Effector memory CD4-positive, alpha-beta T cell (primary cell): ENCODE measurements around the gene FCHSD1.

ENCODE experiments used
- DNase-seq, 3 donors: peaks; one replicate each; pipeline ENCODE4 v3.0.0-alpha.2; 2020
- H3K27ac ChIP-seq: 2 replicates; pipeline ENCODE4 v1.7.0; 2013; ENCODE audit warnings: mild to moderate bottlenecking, low read length, moderate library complexity; ENCODE audit not compliant: insufficient read depth, poor library complexity, severe bottlenecking
- H3K27me3 ChIP-seq: replicated peaks from 2 replicates; pipeline ENCODE4 v1.7.0; 2013; ENCODE audit warnings: mild to moderate bottlenecking, low read length; ENCODE audit not compliant: insufficient read depth, control insufficient read depth, poor library complexity, severe bottlenecking
- H3K36me3 ChIP-seq: 2 replicates; pipeline ENCODE4 v1.7.0; 2013; ENCODE audit warnings: mild to moderate bottlenecking, low read length, moderate library complexity; ENCODE audit not compliant: control insufficient read depth, insufficient read depth
- H3K4me1 ChIP-seq: 2 replicates; pipeline ENCODE4 v1.7.0; 2013; ENCODE audit warnings: low read length, mild to moderate bottlenecking; ENCODE audit not compliant: control insufficient read depth, insufficient read depth, poor library complexity, severe bottlenecking
- H3K4me3 ChIP-seq: 2 replicates; pipeline ENCODE4 v1.7.0; 2013; ENCODE audit warnings: low read length, low read depth, mild to moderate bottlenecking; ENCODE audit not compliant: insufficient read depth, poor library complexity, severe bottlenecking
- H3K9me3 ChIP-seq: 2 replicates; pipeline ENCODE4 v1.7.0; 2013; ENCODE audit warnings: mild to moderate bottlenecking, low read length, moderate library complexity; ENCODE audit not compliant: control insufficient read depth

Gene FCHSD1

DNA sequence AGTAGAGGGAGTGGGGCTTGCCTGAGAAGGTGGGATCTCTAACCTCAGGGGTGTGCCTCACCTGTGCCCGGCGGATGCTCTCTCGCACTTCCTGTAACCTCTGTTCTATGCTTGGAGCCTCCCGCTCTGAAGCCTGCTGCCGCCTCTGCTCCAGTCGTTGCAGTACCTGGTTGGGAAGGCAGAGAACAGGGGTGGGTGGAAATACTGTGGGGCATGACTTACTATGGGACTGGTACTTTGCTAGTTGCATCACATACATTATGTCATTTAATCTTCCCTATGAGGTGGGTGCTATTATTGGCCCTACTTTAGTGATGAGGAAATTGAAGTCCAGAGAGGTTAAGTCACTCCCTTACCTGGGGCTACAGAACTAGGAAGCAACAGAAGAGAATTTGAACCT lies 5.2 kb downstream of the FCHSD1 start:
- Histone ChIP-seq H3K4me3 (no peak overlapping the region), H3K27me3 (no peaks in the 10 kb centered on the region), H3K27ac (no peak overlapping the region), H3K36me3 (peaks cover 47% of the 10 kb centered on the region), H3K9me3 (no peaks in the 10 kb centered on the region), H3K4me1 (peaks cover 8% of the 10 kb centered on the region)
- DNase-seq, result no peak

DNA sequence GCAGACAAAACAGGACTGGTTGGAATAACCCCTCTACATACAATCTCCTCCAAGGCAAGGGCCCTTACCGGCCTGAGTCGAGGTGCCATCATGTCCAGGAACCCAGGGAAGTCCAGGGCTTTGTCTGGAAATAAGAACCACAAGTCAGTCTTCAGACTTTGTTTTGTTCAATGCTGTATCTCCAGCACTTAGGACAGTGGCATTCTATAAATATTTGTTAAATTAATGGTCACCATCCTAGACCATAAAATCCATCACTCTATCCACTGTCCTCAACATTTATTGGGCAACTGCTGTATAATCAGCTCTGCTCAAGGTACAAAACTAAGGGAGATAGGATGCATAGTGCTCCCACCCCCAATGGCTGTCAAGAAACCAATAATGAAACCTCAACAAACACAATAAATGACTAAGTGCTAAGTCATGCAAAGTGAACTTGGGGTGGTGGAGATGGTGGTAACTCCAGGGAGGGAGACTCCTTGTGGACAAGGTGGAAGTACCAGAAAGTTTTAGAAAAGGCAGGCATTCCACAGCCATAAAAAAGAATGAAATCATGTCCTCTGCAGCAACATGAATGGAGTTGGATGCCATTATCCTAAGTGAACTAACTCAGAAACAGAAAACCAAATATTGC lies 9.5 kb downstream of the FCHSD1 start:
- DNase-seq, result no peak
- Histone ChIP-seq H3K9me3 (no peaks in the 10 kb centered on the region), H3K27me3 (no peaks in the 10 kb centered on the region), H3K4me3 (no peak overlapping the region), H3K4me1 (peaks cover 9% of the 10 kb centered on the region), H3K36me3 (peaks cover 41% of the 10 kb centered on the region), H3K27ac (no peak overlapping the region)

DNA sequence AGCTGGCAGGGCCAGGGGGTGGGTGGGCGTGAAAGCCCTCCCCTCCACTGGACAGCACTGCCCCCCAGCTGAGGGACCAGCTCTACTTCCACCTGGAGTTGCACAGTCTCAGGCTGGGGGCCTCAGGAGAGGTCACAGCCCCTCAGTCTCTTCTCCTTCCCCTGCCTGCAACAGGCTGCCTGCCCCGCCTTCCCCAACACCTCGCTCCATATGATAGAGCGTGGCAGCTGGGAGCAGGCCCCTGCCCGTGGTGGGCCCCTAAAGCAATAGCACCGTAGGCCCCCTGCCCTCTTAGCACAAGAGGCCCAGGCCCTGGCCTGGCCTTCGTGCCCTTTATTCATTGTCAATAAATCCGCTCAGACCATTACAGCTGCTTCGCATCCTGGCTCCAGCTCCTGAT lies 10.5 kb downstream of the FCHSD1 start:
- peaks cover 33% of the 10 kb centered on the region for H3K36me3 ChIP-seq
- H3K27ac ChIP-seq, result no peak overlapping the region
- H3K9me3 ChIP-seq, result no peaks in the 10 kb centered on the region
- no peak for DNase-seq
- H3K4me3 ChIP-seq, result no peak overlapping the region
- no peaks in the 10 kb centered on the region for H3K27me3 ChIP-seq
- H3K4me1 ChIP-seq, result peaks cover 14% of the 10 kb centered on the region

DNA sequence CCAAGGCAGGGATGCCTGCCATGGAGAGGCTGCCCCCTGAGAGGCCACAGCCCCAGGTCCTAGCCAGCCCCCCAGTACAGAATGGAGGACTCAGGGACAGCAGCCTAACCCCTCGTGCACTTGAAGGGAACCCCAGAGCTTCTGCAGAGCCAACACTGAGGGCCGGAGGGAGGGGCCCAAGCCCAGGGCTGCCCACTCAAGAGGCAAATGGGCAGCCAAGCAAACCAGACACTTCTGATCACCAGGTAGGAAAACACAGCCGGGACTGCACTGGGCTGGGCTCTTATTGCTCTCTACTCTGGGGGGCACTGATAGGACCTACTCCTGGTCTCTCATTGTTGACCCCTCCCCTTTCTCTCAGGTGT lies 11.2 kb downstream of the FCHSD1 start:
- peaks cover 18% of the 10 kb centered on the region for H3K4me1 ChIP-seq
- H3K36me3 ChIP-seq, result peaks cover 26% of the 10 kb centered on the region
- H3K4me3 ChIP-seq, result no peak overlapping the region
- DNase-seq, result no peak
- H3K27ac ChIP-seq, result no peak overlapping the region
- no peaks in the 10 kb centered on the region for H3K27me3 ChIP-seq
- no peaks in the 10 kb centered on the region for H3K9me3 ChIP-seq

DNA sequence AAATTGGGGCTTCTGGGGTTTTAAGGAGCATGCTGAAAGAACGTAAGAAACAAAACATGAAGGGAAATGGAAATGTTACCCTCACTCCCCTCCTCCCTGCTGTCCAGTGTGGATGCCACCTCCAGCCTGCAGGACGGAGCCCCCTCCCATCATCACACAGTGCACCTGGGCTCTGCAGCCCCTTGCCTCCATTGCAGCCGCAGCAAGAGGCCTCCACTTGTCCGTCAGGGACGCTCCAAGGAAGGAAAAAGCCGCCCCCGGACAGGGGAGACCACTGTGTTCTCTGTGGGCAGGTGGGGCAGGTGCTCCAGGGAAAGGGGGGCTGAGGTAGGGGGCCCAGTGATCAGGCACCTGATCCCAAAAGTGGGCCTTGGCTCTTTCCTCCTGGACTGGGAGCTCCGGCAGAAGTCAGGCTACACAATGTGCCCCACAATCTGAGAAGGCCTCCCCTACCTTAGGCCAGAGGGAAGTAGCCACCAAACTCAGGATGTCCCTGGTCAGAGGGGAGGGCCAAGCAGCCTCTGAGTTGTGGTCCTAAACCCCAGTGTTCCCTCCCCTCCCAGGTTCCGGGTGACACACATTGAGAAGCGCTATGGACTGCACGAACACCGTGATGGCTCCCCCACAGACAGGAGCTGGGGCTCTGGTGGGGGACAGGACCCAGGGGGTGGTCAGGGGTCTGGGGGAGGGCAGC lies 11.7 kb downstream of the FCHSD1 start:
- peaks cover 22% of the 10 kb centered on the region for H3K4me1 ChIP-seq
- H3K4me3 ChIP-seq, result no peak overlapping the region
- DNase-seq, result no peak
- H3K27ac ChIP-seq, result no peak overlapping the region
- H3K36me3 ChIP-seq, result peaks cover 22% of the 10 kb centered on the region
- no peaks in the 10 kb centered on the region for H3K9me3 ChIP-seq
- H3K27me3 ChIP-seq, result no peaks in the 10 kb centered on the region

DNA sequence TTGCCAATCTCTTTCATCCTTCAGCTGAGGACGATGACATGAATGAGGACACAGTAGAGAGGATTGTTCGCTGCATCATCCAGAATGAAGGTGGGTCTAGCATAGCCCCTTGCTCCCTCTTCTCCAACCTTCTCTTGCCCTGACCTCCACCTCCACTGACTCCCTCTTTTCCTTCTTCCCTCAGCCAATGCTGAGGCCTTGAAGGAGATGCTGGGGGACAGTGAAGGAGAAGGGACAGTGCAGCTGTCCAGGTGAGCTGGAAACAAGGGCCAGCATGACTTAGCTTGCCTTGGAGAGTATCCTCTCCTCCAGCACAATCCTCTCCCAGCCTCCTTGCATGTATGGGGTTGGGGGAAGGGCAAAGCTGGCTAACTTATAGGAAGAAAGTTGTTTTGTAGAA lies 12.4 kb downstream of the FCHSD1 start:
- H3K4me1 ChIP-seq, result peaks cover 28% of the 10 kb centered on the region

DNA sequence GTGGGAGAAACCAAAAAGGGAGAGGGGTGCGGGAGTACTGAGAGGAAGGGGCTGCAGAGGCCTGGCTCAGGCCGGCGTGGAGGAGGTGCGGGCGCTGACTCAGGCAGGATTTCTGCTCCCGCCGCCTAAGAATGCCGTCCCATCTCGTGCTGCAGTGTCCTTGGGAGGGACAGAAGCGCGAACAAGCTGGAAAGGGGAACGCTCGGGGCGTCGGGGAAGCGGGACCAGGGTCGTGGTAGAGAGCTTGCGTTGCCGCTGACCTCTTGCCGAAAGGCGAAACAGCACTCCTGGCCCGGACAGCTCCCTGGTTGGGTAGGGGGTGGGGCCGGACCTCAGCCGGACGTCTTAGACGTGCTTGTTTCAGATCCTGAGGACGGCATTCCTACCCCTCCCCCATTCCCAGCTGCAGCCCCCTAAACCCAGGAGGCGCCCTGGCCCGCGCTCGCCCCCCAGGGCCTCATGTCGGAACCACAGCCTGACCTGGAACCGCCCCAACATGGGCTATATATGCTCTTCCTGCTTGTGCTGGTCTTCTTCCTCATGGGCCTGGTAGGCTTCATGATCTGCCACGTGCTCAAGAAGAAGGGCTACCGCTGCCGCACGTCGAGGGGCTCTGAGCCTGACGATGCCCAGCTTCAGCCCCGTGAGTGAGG lies 13.3 kb downstream of the FCHSD1 start:
- Histone ChIP-seq H3K4me1 (peaks cover 28% of the 10 kb centered on the region), H3K36me3 (peaks cover 11% of the 10 kb centered on the region), H3K9me3 (no peaks in the 10 kb centered on the region), H3K27ac (peak overlapping the region; percentile 78), H3K27me3 (no peaks in the 10 kb centered on the region), H3K4me3 (peak overlapping the region; percentile 98)
- DNase-seq, result peak; percentile 19 to 36 (median 29)

More for the DNA sequence above, 12.4 kb downstream of the FCHSD1 start:
- Histone ChIP-seq H3K27me3 (no peaks in the 10 kb centered on the region), H3K9me3 (no peaks in the 10 kb centered on the region), H3K4me3 (no peak overlapping the region), H3K27ac (no peak overlapping the region), H3K36me3 (peaks cover 16% of the 10 kb centered on the region)
- DNase-seq, result no peak

DNA sequence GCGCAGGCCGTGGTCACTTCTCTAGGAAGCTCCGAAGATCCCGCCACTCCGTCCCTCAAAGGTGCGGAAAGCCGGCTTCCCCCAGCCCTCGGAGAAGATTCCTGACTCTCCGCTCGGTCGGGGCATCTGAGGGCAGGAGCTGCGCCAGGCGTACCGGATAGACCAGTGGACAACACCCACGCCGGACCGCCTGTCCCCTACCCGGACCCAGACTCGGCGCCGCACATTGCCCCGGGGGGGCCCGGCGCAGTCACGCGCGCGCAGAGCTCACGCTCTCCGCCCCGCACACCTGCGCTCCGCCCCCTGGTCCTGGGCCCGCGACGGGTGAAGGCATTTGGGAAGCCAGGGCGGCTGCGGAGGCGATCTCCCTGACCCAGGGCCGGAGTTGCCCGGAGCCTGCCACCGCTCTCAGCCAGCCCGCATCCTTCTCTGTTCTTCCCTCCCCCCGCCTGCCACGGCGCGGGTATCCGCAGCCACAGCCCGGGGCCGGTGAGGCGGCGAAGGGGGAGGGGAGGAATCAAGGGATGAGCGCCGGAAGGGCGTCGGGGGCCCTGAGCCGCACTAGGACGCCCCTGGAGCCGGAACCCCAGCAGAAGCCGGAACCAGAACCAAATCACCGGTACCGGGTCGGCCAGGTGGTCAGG lies 14.0 kb downstream of the FCHSD1 start:
- Histone ChIP-seq H3K9me3 (no peaks in the 10 kb centered on the region), H3K27ac (peak overlapping the region; percentile 78), H3K4me1 (peaks cover 28% of the 10 kb centered on the region), H3K4me3 (peak overlapping the region; percentile 98), H3K36me3 (peaks cover 16% of the 10 kb centered on the region), H3K27me3 (no peaks in the 10 kb centered on the region)
- DNase-seq, result peak; percentile 14 to 43 (median 38)

DNA sequence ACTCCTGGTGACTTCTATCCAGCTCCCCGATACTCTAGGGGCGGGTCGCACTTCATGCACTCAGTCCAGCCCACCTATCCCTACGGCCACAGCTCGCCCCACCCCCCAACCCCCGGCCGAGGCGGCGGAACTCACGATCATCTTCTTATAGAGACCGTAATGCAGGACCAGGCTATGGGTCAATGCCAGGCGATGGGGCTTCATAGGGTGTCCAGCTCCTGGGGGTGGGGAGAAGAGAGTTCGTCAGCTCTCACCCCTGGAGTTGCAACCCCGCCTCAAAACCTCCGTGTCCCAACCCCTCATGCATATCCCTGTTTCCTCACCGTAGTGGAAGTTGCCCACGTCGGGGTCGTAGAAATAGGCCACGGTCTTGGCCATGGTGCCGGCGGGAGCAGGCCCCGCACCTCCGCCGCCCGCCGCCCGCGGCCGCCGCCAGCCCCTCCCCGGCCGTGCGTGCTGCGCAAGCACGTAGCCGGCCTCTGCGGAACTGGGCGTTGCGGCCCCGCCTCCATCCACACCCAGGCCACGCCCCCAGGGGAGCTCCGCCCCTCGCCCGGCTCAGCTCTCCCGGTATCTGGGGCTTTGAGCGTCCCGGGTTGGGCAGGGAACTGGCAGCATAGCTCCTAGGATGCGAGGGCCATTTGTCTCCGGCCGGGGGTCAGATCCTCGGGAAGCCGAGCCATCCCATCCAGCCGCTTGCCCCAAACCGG lies 14.7 kb downstream of the FCHSD1 start, which contains the start of the genes HDAC3 and RELL2:
Gene HDAC3 (minus strand): TSS at position 437 of the 710 bp plus-strand sequence. CDS start 59 bp downstream, at position 378.
Gene RELL2 (plus strand): TSS at position 585 of the 710 bp plus-strand sequence. CDS start 1,229 bp downstream, outside the sequence.
- Histone ChIP-seq H3K27ac (peak within 1 kb of the TSS; percentile 78), H3K9me3 (no peaks in the 10 kb centered on the region), H3K4me3 (peak within 1 kb of the TSS; percentile 98), H3K36me3 (peaks cover 17% of the 10 kb centered on the region), H3K4me1 (peaks cover 28% of the 10 kb centered on the region), H3K27me3 (no peaks in the 10 kb centered on the region)
- DNase-seq, result peak; percentile 85 to 87 (median 86)
